ENCODE data around the gene RNF181. TPM values are rescaled to one million over a fixed set of nuclear protein-coding genes. Genes with fewer than 3 reads are reported as not detected.

The RNF181 gene
- total RNA-seq, 1 experiment from 2014 or later = 77.5 TPM

GRCh38 chr2:85583667-85584353, 11.7 kb upstream of the RNF181 start:
- Histone ChIP-seq H3K4me1 (ENCODE audit: control insufficient read depth in 1 of 2, insufficient read depth in 2 of 2, low read length in 2 of 2) (peaks cover 20 to 23% of the 10 kb centered on the region in 2 experiments), H3K9ac (ENCODE audit: low read length) (no peak overlapping the region), H3K4me2 (ENCODE audit: low read length) (no peak overlapping the region), H2AFZ (ENCODE audit: low read depth, low read length, poor library complexity, severe bottlenecking) (no peak overlapping the region), H4K20me1 (ENCODE audit: insufficient read depth) (no peaks in the 10 kb centered on the region), H3K27ac (ENCODE audit: low read depth, low read length) (no peak overlapping the region), H3K79me2 (ENCODE audit: insufficient read depth, low read length) (no peaks in the 10 kb centered on the region), H3K27me3 (ENCODE audit: insufficient read depth, low read length) (no peaks in the 10 kb centered on the region), H3K36me3 (ENCODE audit: control insufficient read depth in 1 of 2, insufficient read depth in 2 of 2, low read length in 2 of 2) (peaks cover 0 to 4% of the 10 kb centered on the region in 2 experiments; a peak in 2 of 4 replicates), H3K9me2 (ENCODE audit: insufficient read depth) (no peaks in the 10 kb centered on the region), H3K9me3 (ENCODE audit: control insufficient read depth in 1 of 2, insufficient read depth in 1 of 2, low read depth in 1 of 2, low read length in 2 of 2) (no peaks in the 10 kb centered on the region), H3K4me3 (replicated peaks in 1 of 2; ENCODE audit: low read depth in 1 of 2, low read length in 2 of 2) (no peak overlapping the region)
- ChIA-PET CTCF (no interaction called here), RAD21 (ENCODE audit: low non-redundant PET in 1 of 2, low total read pairs in 2 of 2, uncharacterized antibody in 2 of 2, unreplicated experiment in 2 of 2) (no interaction called here), POLR2A (interaction anchor here (0.8 to 1.1 kb wide), 3 partner anchors 10 to 12 kb away, joined by 3 read pairs; partner anchors contain the start of gene RNF181)
- intact Hi-C loops (cut with micrococcal nuclease) = no loop called here
- no TSS peak for BruUV-seq (replicated peaks)
- DNase-seq (ENCODE audit: low read depth, low spot score) = no peak
- TF ChIP-seq POLR2AphosphoS5 (IDR thresholded peaks at IDR 0.05; ENCODE audit: low read depth, low read length) (no peak), ELF1 (IDR thresholded peaks at IDR 0.05; ENCODE audit: borderline replicate concordance, low read depth) (no peak), SP1 (IDR thresholded peaks at IDR 0.05; ENCODE audit: low read depth) (no peak), YY1 (IDR thresholded peaks at IDR 0.05; ENCODE audit: extremely low read depth, insufficient replicate concordance, low read depth, low read length) (no peak), ATF3 (IDR thresholded peaks at IDR 0.05) (no peak), FOSL1 (IDR thresholded peaks at IDR 0.05; ENCODE audit: low read depth) (no peak), ZBTB33 (IDR thresholded peaks at IDR 0.05; ENCODE audit: extremely low read depth, insufficient replicate concordance, low read length) (no peak), CBX3 (IDR thresholded peaks at IDR 0.05; ENCODE audit: low read depth) (no peak), CEBPB (IDR thresholded peaks at IDR 0.05; ENCODE audit: low read depth) (no peak), MAX (IDR thresholded peaks at IDR 0.05) (no peak), ZFX (IDR thresholded peaks at IDR 0.05) (no peak), RAD21 (IDR thresholded peaks at IDR 0.05; ENCODE audit: low read depth) (no peak)
- ATAC-seq = no peak
